ENCODE measurements around the gene PPP1R12C.

DNA sequence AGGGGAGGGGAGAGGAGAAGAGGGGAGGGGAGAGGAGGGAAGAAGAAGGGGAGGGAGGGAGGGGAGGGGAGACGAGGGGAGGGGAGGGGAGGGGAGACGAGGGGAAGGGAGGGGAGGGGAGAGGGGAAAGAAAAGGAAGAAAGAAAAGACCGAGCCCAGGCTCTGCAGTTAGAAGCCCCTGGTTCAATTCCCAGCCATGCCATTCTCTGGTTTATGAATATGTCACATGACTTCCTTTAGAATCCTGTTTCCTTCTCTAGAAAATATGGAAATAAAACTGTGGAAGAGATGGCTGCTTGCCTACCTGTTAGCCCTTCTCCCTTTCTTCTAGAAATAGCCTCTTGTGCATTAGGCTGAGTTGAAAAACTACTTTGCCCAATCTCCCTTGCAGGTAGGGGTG lies 17.3 kb upstream of the PPP1R12C start:
- TF ChIP-seq, protein P1, sequence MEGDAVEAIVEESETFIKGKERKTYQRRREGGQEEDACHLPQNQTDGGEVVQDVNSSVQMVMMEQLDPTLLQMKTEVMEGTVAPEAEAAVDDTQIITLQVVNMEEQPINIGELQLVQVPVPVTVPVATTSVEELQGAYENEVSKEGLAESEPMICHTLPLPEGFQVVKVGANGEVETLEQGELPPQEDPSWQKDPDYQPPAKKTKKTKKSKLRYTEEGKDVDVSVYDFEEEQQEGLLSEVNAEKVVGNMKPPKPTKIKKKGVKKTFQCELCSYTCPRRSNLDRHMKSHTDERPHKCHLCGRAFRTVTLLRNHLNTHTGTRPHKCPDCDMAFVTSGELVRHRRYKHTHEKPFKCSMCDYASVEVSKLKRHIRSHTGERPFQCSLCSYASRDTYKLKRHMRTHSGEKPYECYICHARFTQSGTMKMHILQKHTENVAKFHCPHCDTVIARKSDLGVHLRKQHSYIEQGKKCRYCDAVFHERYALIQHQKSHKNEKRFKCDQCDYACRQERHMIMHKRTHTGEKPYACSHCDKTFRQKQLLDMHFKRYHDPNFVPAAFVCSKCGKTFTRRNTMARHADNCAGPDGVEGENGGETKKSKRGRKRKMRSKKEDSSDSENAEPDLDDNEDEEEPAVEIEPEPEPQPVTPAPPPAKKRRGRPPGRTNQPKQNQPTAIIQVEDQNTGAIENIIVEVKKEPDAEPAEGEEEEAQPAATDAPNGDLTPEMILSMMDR (IDR thresholded peaks at IDR 0.05): no peak
- no peak for TF ChIP-seq POLR2AphosphoS5 (IDR thresholded peaks at IDR 0.05)

Measured in breast epithelium (tissue), 3 donors.